ENCODE results near the gene LMX1B.

LMX1B gene

GRCh38 chr9:126617823-126618165 lies 4.1 kb downstream of the LMX1B start:
- no peak for DNase-seq (ENCODE audit: low read depth)

- DNase-seq (ENCODE audit: low read depth), result no peak
Measured at GRCh38 chr9:126618190-126618584, 4.5 kb downstream of the LMX1B start.

DNA sequence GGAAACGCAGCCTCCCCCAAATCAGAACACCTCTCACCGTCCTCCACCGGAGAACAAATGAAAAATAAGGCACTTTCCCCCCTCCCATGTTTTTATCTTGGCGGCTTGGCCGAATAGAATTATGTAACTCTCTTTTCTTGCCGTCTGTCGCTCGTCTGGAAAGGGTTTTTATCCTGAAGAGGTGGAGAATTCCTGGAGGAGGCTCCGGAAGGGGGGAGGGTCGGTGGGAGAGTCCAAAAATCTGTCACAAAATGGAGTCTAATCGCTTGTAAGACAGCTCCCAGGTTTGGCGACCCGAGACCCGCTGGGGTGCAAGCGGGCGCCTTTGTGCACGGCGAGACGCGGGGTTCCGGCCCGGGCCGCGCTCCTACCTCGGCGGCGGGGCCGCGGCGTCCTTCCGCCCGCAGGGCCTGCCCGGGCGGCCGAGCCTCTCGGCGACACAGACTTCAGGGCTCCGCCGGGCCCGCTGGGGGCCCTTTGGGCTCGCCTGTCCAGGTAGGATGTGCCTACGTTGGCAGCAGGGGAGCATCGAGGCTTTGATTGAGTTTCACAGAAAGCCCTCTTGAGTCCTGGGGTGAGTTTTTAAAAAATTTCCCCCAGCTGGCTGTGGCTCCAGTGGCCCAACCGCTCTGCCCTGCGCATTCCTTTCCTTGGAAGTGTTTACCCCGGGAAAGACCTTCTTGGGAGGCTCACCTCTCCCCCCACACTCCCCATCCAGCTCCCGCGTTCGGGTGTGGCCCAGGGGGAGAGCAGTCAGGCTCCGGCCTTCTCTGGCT lies 5.0 kb downstream of the LMX1B start:
- no peak for DNase-seq (ENCODE audit: low read depth)

DNA sequence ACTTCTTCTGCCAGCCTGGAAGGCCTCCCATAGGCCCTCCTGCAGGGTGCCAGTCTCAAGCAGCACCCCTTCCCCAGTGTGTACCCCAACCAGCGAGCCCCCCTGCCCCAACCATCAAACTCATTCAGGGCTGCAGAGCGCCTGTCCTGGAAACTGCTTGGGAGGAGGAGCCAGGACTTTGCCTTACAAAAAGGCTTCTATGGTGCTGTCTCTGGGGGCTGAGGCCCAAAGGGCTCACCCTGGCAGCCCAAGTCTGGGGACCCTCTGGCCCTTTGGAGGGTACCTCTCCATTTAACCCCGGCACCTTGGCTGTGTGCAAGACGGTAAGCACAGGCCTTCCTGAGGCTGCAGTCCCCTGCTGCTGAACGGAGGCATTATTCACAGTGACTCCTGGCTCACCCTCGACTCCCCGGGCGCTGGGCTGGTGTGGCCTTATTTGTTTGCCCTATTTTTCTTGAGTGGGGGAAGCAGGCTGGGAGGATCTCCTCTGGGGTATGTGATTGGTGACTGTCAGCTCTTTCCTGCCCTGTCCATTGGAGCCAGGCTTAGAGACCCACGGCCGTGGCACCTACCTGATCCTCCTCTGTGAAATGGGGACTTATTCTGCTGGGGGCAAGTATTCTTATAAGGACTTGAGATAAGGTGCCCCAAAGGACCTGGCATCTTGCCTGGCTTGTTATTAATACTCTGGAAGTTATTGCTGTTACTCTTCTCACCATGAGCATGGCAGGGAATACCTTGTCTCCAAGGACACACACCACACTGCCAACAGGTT lies 5.8 kb downstream of the LMX1B start:
- DNase-seq (ENCODE audit: low read depth), result no peak

DNA sequence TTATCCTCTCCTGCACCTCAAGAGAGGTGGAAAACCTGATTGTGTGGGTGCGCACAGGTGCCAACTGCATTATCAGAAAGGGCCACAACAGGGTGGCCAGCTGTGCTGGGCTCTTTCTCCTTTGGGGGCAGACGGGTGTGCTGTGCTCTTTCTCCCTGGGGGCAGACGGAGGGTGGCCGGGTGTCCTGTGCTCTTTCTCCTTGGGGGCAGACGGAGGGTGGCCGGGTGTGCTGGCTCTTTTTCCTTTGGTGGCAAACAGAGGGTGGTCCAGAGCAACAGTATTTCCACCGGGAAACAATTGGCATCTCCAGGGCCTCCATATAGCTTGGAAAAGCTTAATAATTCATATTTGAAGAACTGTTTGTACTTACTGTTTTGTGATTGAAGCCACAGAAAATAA lies 6.8 kb downstream of the LMX1B start:
- DNase-seq (ENCODE audit: low read depth), result no peak

DNA sequence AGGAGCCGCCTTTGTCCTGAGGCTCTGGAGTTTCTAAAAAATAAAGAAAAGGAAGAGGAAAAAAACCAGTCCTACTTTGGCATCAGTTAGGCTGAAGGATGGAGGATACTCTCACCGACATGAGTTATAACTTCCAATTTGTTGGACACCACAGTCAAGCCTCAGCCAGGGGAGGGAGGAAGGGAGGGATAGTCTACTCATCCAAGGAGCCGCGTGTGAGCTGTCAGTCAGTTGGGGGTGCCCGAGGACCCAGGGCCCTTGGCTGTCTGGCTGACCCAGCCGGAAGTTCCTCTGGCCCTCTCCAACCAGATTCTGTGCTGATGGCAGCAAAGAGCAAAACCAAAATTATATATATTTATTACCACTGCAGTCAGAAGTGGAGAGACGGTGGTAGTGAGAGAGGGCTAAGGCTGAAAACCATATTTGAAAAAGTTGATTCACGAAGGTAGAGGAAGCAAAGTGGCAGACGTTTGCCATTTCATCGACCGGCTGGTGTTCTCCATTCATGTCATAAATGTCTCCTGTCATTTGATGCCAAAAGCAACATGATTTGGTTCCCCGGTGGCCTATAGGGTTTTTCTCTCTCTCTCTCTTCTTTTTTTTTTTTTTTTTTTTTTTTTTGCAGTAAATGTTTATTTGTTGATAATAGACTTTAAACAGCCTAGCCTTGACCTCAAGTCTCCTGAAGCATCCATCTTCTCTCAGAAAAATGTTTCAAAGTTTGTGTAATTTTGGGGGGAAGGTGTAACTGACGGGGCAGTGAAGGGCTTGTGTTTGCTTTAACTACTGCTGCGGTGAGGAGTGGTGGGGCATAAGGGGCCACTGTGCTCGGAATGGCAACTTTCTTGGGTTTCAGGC lies 7.6 kb downstream of the LMX1B start:
- DNase-seq (ENCODE audit: low read depth), result no peak

GRCh38 chr9:126621919-126622735 lies 8.4 kb downstream of the LMX1B start:
- no peak for DNase-seq (ENCODE audit: low read depth)

- DNase-seq (ENCODE audit: low read depth), result no peak
Measured at GRCh38 chr9:126623314-126623666, 9.6 kb downstream of the LMX1B start.

GRCh38 chr9:126623667-126624478 lies 10.1 kb downstream of the LMX1B start:
- DNase-seq (ENCODE audit: low read depth), result no peak

GRCh38 chr9:126624479-126624826 lies 10.7 kb downstream of the LMX1B start:
- no peak for DNase-seq (ENCODE audit: low read depth)

DNA sequence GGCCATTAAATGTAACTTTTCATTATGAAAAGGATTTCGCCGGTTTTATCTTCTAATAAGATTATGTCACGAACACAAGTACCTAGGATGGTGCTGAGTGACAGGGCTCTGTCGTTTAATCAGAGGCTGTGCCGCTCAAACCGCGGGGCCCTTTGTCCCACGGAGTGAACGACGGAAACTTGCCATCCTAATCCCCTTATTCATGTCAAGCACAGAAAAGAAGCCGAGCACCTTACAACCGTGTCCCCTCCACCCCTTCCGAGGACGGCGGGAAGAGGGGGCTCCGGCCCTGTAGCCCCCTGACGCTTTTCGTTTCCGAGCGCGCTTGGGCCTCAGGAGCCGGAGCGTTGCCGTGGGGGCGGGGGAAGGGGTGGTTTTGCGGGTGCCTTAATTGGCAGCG lies 11.2 kb downstream of the LMX1B start:
- DNase-seq (ENCODE audit: low read depth), result no peak

DNA sequence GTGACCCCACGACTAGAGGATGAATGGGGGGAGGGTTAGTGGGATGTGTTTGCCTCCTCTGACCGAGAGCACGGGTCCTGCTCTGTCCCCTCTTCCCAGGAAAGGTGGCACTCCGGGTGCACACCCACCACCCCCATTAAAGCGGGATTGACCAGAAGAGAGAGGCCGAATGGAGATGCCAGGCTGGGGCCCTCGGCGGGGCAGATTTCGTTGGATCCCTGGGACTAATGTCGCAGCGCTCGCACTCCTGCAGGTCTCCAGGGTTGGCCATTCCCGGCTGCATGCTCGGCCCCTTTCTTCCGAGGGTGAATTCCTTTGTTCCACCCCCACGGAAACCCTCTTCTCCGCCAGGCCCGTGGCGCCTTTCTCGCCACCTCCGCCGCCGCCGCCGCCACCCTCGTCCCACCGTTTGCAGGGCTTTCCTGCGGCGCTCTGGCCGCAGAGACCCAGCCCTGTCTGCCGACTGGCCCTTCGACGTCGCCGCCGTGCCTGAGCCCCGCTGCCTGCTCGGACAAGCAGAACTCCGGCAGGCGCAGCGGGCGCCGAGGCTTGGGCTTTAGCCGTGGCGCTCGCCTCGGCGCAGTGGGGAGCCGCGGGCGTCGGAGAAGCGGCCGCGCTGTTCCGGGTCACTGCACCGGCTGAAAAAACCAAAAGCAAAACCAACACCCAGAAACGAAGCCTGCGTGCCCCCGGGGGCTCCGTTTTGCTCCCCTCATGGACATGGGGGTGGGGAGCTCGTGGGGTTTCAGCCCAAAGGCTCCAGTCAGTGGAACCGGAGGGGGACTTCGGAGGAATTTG lies 11.8 kb downstream of the LMX1B start:
- DNase-seq (ENCODE audit: low read depth), result no peak

GRCh38 chr9:126626127-126626925 lies 12.6 kb downstream of the LMX1B start:
- no peak for DNase-seq (ENCODE audit: low read depth)

GRCh38 chr9:126626926-126627233 lies 13.2 kb downstream of the LMX1B start:
- DNase-seq (ENCODE audit: low read depth), result no peak

- DNase-seq (ENCODE audit: low read depth), result no peak
Measured at GRCh38 chr9:126628146-126628545, 14.4 kb downstream of the LMX1B start.

DNA sequence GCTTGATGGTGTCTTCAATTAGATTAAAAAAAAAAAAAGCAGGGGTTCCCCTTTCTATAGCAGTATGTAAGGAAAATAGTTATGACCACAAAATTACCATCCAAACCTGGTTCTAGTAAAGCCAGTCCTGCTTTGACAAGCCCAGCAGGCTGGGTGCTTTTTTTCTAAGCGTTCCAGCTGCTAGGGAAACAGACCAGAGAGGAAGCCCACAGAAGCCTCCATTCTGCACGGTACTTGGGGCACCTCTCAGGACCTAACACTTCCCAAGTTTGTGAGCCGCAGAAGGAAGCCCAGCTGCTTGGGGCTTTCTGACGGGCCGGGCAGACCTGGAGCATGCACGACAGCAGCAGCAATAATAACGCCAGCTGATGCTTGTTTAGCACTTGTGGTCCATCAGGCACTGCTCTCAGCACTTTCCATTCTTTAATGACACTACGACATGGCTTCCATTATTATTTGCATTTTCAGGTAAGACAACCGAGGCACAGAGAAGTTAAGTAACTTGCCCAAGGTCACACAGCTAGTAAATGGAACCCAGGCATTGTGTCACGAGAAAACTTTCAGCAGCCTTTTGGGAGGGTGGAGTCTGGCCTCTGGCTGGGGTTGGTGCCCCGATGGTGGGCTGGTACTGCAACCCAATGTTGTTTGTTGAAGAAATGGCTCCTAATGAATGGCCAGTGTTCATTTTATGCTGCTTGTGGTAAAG lies 15.4 kb downstream of the LMX1B start:
- no peak for DNase-seq (ENCODE audit: low read depth)

- no peak for DNase-seq (ENCODE audit: low read depth)
Measured at GRCh38 chr9:126630458-126631237, 16.9 kb downstream of the LMX1B start.

GRCh38 chr9:126631254-126631653 lies 17.5 kb downstream of the LMX1B start:
- DNase-seq (ENCODE audit: low read depth), result no peak

All from stimulated activated CD8-positive, alpha-beta memory T cell treated with anti-CD3 and anti-CD28 coated beads, Interleukin-12 subunit alpha, Interleukin-12 subunit beta, amount 100 ng/mL, for 1 hour (primary cell).